T-helper 17 cell (primary cell): ENCODE results near the gene PDE9A. TPM values are rescaled to one million over a fixed set of nuclear protein-coding genes. Genes with fewer than 3 reads are reported as not detected.
A peak's percentile ranks its signal among the peaks of the same experiment; 100 is the strongest.
"Not testable (repeated sequence)": the region's sequence is repeated elsewhere in the genome, so short reads cannot be mapped to it uniquely, and the experiment has no call there.

Experiments
- ATAC-seq: fragments of 150-1000 bp; cut with Tn5 transposase; 2 replicates; pipeline ENCODE4 v1.10.0; 2021; ENCODE audit warnings: mild to moderate bottlenecking, moderate library complexity
- DNase-seq, 3 donors: peaks; one replicate each; pipeline versions ENCODE4 v3.0.0 to v3.0.0-alpha.2; 2020 to 2021
- H3K9me3 ChIP-seq: one replicate; pipeline ENCODE4 v1.7.0; 2013; ENCODE audit warnings: low read length, mild to moderate bottlenecking; ENCODE audit not compliant: control insufficient read depth, poor library complexity, severe bottlenecking
- H3K27ac Mint-ChIP-seq: one replicate; pipeline ENCODE4 v1.8.0; 2022; ENCODE audit warnings: mild to moderate bottlenecking, moderate library complexity, mixed read lengths
- H3K27me3 Mint-ChIP-seq: one replicate; pipeline ENCODE4 v1.8.0; 2022; ENCODE audit warnings: mixed read lengths
- H3K36me3 Mint-ChIP-seq: one replicate; pipeline ENCODE4 v1.8.0; 2022; ENCODE audit warnings: low read depth, mixed read lengths
- H3K4me1 Mint-ChIP-seq: one replicate; pipeline ENCODE4 v1.8.0; 2022; ENCODE audit warnings: mild to moderate bottlenecking, mixed read lengths
- H3K4me3 Mint-ChIP-seq: one replicate; pipeline ENCODE4 v1.8.0; 2022; ENCODE audit warnings: mild to moderate bottlenecking, moderate library complexity, mixed read lengths
- total RNA-seq, 4 donors: library from RNA in 2 of 4; stranded (reverse) in 2 of 4; gene quantifications; one replicate each; pipeline ENCODE4 v1.2.3 and lab custom pipeline; 2022 to 2026

PDE9A gene
- total RNA-seq, 2 donors from 2014 or later: 4.9 to 6.6 TPM

DNA sequence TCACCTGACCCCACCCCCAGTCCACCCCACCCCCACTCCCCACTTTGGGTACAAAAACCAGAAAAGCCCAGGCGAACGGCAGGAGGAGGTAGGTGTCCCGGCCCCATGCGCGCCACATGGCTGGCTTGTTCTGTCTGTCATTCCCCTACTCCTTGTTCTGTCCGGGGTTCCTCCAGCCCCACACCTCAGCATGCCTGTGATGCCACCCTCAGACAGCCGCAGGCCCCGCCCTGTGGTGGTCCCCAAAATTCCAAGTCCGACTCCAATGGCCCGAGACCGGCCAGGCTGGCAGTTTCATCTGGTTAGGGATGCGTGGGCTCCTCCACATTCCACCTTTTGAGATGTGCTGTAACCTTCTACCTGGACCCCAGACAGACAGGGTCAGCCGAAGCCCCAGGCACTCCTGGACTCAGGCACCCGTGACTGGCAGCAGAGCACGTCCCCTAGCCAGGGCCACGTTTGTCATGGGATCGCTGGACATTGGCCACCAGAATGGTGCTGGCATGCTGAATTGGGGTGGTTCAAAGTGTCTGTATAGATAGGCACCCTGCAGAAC is 131.6 kb downstream of the PDE9A start:
- H3K27ac Mint-ChIP-seq: peak overlapping the region; percentile 84
- H3K27me3 Mint-ChIP-seq: no peaks in the 10 kb centered on the region
- peaks cover 32% of the 10 kb centered on the region for H3K4me1 Mint-ChIP-seq
- ATAC-seq (no peak), DNase-seq (no peak)
- H3K9me3 ChIP-seq: no peaks in the 10 kb centered on the region
- no peaks in the 10 kb centered on the region for H3K36me3 Mint-ChIP-seq
- peak overlapping the region; percentile 66 for H3K4me3 Mint-ChIP-seq

GRCh38 chr21:42785666-42786427 is 132.4 kb downstream of the PDE9A start:
- Mint-ChIP-seq H3K4me3 (no peak overlapping the region), H3K36me3 (no peaks in the 10 kb centered on the region), H3K4me1 (peaks cover 31% of the 10 kb centered on the region), H3K27me3 (no peaks in the 10 kb centered on the region), H3K27ac (peak overlapping the region; percentile 84)
- ATAC-seq (no peak), DNase-seq (no peak)
- H3K9me3 ChIP-seq: no peaks in the 10 kb centered on the region

- H3K4me3 Mint-ChIP-seq: no peak overlapping the region
- H3K27ac Mint-ChIP-seq: peak overlapping the region; percentile 57
- no peak for DNase-seq
- ATAC-seq: no peak
- H3K9me3 ChIP-seq: no peaks in the 10 kb centered on the region
- peaks cover 26% of the 10 kb centered on the region for H3K4me1 Mint-ChIP-seq
- no peaks in the 10 kb centered on the region for H3K36me3 Mint-ChIP-seq
- no peaks in the 10 kb centered on the region for H3K27me3 Mint-ChIP-seq
Observed at GRCh38 chr21:42786884-42787283, 133.5 kb downstream of the PDE9A start.

- no peaks in the 10 kb centered on the region for H3K9me3 ChIP-seq
- Mint-ChIP-seq H3K27me3 (no peaks in the 10 kb centered on the region), H3K4me1 (peaks cover 19% of the 10 kb centered on the region), H3K4me3 (no peak overlapping the region), H3K27ac (peak overlapping the region; percentile 57), H3K36me3 (no peaks in the 10 kb centered on the region)
- DNase-seq (no peak), ATAC-seq (no peak)
Observed at GRCh38 chr21:42787613-42788012, 134.2 kb downstream of the PDE9A start.

- Mint-ChIP-seq H3K4me1 (peaks cover 2% of the 10 kb centered on the region), H3K36me3 (no peaks in the 10 kb centered on the region), H3K27me3 (peaks cover 7% of the 10 kb centered on the region), H3K4me3 (no peak overlapping the region), H3K27ac (peak overlapping the region; percentile 73)
- ATAC-seq (no peak), DNase-seq (no peak)
- no peaks in the 10 kb centered on the region for H3K9me3 ChIP-seq
Observed at GRCh38 chr21:42790520-42791065, 137.2 kb downstream of the PDE9A start.

DNA sequence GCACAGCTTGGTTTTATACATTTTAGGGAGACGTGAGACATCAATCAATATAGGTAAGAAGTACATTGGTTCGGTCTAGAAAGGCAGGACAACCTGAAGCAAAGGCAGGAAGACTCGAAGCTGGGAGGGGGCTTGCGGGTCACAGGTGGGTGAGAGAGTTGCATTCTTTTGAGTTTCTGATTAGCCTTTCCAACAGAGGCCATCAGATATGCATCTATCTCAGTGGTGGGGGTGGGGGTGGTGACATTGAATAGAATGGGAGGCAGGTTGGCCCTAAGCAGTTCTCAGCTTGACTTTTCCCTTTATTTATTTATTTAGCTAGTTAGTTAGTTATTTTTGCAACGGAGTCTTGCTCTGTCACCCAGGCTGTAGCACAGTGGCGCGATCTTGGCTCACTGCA is 140.4 kb downstream of the PDE9A start:
- DNase-seq (no peak), ATAC-seq (no peak)
- H3K4me1 Mint-ChIP-seq: peaks cover 2% of the 10 kb centered on the region
- H3K4me3 Mint-ChIP-seq: no peak overlapping the region
- H3K27ac Mint-ChIP-seq: no peak overlapping the region
- no peaks in the 10 kb centered on the region for H3K9me3 ChIP-seq
- peaks cover 8% of the 10 kb centered on the region for H3K27me3 Mint-ChIP-seq
- H3K36me3 Mint-ChIP-seq: no peaks in the 10 kb centered on the region

GRCh38 chr21:42794551-42794950 is 141.1 kb downstream of the PDE9A start:
- Mint-ChIP-seq H3K4me3 (no peak overlapping the region), H3K27me3 (peaks cover 8% of the 10 kb centered on the region), H3K4me1 (peaks cover 4% of the 10 kb centered on the region), H3K36me3 (peaks cover 2% of the 10 kb centered on the region), H3K27ac (no peak overlapping the region)
- ATAC-seq (no peak), DNase-seq (no peak)
- H3K9me3 ChIP-seq: no peaks in the 10 kb centered on the region

DNA sequence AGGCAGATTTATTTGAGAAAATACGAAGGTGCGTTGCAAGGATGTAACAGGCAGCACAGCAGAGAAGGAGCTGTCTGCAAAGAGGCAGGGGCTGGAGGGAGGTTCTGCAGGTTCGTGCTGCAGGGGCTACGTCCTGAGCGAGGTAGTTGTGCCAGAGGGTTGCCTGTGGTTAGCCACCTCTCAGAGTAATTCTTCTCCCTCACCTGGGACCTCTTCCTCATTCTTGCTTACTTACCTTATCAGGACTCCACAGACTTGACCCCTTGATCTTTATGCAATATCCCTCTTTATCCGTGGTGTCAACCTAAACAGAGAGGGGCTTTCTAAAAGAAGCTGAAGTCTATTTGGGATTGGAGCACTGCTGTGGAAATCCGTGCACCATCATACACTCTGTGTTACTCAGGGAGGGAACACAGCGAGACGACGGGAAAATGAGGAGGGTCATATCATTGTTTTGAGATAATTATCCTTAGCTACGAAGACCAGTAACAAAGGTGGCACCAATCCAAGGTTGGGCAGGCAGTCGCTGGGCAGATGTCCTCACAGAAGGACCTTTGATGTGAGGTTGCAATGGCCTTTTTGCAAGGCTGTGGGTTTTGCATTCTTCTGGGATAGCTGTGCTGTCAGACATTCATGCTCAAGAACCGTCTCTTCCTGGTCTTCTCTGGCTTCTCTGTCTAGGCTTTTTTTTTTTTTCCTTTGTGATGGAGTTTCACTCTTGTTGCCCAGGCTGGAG is 143.1 kb downstream of the PDE9A start:
- Mint-ChIP-seq H3K4me1 (peaks cover 4% of the 10 kb centered on the region), H3K4me3 (no peak overlapping the region), H3K27me3 (peaks cover 8% of the 10 kb centered on the region), H3K36me3 (peaks cover 3% of the 10 kb centered on the region), H3K27ac (no peak overlapping the region)
- DNase-seq (no peak), ATAC-seq (no peak)
- no peaks in the 10 kb centered on the region for H3K9me3 ChIP-seq

- no peak overlapping the region for H3K4me3 Mint-ChIP-seq
- peaks cover 8% of the 10 kb centered on the region for H3K27me3 Mint-ChIP-seq
- no peak for DNase-seq
- no peaks in the 10 kb centered on the region for H3K9me3 ChIP-seq
- peaks cover 4% of the 10 kb centered on the region for H3K4me1 Mint-ChIP-seq
- H3K27ac Mint-ChIP-seq: no peak overlapping the region
- ATAC-seq: no peak
- peaks cover 3% of the 10 kb centered on the region for H3K36me3 Mint-ChIP-seq
Observed at GRCh38 chr21:42797522-42797921, 144.1 kb downstream of the PDE9A start.

DNA sequence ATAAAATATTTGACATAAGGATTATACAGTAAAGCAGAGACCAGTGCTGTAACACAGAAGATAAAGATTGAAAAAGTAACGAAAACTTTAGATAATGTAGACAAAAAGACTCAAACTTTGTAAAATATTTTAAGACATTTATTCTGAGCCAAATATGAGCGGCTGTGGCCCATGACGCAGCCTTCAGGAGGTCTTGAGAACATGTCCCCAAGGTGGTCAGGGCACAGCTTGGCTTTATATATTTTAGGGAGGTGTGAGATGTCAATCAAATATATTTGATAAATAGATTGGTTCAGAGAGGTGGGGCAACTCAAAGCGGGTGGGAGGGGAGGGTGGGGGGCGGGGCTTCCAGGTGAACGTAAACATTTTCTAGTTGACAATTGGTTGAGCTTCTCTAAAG is 144.7 kb downstream of the PDE9A start:
- Mint-ChIP-seq H3K4me1 (peaks cover 4% of the 10 kb centered on the region), H3K27ac (no peak overlapping the region), H3K27me3 (peaks cover 8% of the 10 kb centered on the region), H3K4me3 (no peak overlapping the region), H3K36me3 (peaks cover 3% of the 10 kb centered on the region)
- no peak for DNase-seq
- no peaks in the 10 kb centered on the region for H3K9me3 ChIP-seq
- no peak for ATAC-seq

GRCh38 chr21:42799516-42799915 is 146.1 kb downstream of the PDE9A start:
- H3K4me1 Mint-ChIP-seq: peaks cover 4% of the 10 kb centered on the region
- H3K27me3 Mint-ChIP-seq: peaks cover 11% of the 10 kb centered on the region
- no peak overlapping the region for H3K4me3 Mint-ChIP-seq
- H3K36me3 Mint-ChIP-seq: peaks cover 3% of the 10 kb centered on the region
- H3K9me3 ChIP-seq: no peaks in the 10 kb centered on the region
- no peak for ATAC-seq
- no peak for DNase-seq
- no peak overlapping the region for H3K27ac Mint-ChIP-seq

DNA sequence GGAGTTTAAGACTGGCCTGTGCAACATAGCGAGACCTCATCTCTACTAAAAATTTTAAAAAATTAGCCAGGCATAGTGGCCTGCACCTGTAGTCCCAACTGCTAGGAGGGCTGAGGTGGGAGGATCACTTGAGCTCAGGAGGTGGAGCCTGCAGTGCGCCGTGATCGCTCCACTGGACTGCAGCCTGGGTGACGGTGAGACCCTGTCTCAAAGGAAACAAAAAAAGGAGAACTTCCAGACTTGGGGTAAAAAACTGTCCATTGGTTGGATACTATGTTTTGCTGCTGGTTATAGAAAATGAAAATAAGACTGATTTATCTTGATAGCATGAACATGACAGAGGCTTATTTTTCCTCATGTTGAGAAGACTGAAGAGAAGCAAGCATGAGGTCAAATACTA is 146.5 kb downstream of the PDE9A start:
- ATAC-seq: peak; percentile 83
- H3K27me3 Mint-ChIP-seq: peaks cover 14% of the 10 kb centered on the region
- DNase-seq: no peak

DNA sequence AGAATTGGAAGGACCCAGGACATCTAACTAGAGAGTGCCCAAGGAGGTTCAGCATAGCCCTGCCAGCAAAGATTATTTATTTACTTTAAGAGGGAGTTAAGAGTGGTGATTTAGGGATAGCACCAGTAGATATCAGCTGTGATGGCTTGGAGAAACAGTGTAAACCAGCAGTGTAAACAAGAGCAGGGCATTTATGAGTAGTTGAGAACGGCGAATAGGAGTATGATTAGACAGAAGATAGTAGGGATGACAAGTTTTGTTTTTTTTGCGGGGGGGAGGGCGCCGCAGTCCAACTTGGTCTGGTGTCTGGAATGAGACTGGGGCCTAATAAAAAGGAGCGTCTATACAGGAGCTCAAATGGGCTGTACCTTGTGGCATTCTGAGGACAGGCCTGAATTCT is 148.2 kb downstream of the PDE9A start:
- not testable (repeated sequence) for H3K9me3 ChIP-seq, ATAC-seq, H3K4me3 Mint-ChIP-seq, H3K27ac Mint-ChIP-seq, H3K36me3 Mint-ChIP-seq, DNase-seq
- Mint-ChIP-seq H3K4me1 (peaks cover 12% of the 10 kb centered on the region), H3K27me3 (peaks cover 24% of the 10 kb centered on the region)

More for the DNA sequence above, 146.5 kb downstream of the PDE9A start:
- Mint-ChIP-seq H3K4me3 (no peak overlapping the region), H3K4me1 (peaks cover 6% of the 10 kb centered on the region), H3K27ac (no peak overlapping the region), H3K36me3 (peaks cover 3% of the 10 kb centered on the region)
- no peaks in the 10 kb centered on the region for H3K9me3 ChIP-seq
